ENCODE measurements around the gene TCF7L2.

TCF7L2 gene

DNA sequence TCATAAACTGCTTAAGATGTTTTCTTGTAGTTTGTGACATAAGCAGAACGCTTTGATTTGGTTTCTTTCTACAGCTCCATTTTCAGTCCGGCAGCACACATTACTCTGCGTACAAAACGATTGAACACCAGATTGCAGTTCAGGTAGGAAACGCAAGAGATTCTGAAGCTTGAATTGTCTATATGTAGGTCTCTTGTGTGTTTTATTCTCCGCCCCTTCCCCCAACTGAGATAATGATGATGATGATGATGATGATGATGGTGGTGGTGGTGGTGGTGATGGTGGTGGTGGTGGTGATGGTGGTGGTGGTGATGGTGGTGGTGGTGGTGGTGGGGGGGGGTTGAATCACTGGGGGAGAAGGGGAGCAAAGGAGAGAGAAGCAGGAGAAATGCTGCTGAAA, 14.4 kb downstream of the TCF7L2 start:
- DNase-seq (ENCODE audit: low read depth in 2 of 2) = no peak

DNA sequence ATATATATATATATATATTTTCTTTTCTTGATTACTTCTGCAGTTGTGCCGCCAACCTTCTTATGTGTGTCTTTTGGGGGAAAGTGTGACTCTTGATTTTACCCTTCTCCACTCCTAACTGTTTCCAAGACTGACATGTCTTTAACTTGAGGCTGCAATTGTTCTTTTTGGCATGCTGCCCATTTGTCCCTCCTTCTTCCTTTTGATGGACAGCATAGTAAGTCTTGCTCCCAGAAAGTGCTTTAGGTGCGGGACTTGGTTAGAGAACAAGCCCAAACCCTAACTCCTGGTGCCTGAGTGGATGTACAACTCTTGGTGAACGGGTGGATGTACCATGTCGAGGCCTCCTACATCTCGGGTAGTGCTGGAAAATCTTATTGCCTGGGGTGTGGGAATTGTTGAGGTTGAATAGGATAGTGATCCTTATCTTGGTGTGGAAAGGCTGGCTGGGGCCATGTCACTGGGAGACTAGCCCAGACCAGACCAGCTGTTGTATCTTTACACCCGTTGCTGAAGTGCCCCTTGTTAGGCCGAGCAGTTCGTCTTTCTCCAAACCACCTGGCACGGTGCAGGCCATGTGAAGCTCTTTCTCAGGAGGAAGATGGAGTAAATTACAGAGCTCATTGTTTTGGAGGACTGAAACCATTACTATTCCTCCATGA, 16.3 kb downstream of the TCF7L2 start:
- DNase-seq (ENCODE audit: low read depth in 2 of 2) = no peak

DNA sequence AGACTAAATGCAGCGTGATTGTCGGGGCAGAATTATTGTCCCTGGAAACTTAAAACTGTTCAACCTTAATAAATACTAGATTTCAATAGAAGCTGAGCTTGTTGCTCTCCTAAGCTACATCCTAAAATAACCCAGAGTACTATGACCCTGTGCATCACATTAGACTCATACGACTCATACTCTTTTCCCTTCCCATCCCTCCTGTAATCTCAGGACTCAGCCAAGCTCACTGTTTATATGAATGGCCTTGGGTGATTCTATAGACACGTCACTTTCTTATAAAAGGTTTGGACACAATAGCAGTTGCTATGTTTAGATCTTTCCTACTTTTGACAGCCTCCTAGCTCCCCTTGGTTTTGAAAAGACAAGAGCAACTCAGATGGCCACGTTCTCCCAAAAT, 17.2 kb downstream of the TCF7L2 start:
- DNase-seq (ENCODE audit: low read depth in 2 of 2) = no peak

DNA sequence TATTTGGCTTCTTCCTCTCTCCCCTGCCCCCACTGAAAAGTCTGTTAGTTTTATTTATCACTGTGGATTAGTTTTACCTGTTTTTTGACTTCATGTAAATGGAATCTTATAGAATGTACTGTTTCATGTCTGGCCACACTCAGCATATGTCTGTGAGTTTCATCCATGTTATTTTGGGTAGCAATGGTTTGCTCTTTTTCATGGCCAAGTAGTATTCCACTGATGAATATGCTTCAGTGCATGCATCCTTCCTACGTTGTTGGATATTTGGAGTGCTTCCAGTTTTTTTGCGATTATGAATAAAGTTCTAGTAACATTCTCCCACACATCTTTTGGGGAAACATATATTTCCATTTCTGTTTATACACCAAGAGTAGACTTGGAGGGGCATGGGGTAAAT, 19.1 kb downstream of the TCF7L2 start:
- DNase-seq (ENCODE audit: low read depth in 2 of 2) = no peak

DNA sequence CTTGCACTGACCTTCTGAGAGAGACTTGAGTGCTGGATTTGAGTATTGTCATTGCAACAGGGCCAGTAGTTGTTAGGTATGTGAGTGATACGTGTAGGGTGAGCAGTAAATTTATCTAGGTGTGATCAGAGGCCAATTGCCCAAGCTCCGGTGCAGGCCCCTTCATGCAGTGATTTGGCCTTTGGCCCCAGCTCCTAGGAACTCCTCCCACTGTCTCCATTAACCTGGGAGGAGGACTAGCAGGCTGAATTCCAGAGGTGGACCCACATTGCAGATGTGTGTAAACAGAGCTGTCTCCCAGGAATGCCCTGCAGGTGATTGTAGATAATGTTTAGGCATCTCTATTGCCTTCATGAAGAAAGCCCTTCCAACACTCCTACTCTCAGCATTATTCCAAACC, 19.5 kb downstream of the TCF7L2 start:
- DNase-seq (ENCODE audit: low read depth in 2 of 2) = no peak

DNA sequence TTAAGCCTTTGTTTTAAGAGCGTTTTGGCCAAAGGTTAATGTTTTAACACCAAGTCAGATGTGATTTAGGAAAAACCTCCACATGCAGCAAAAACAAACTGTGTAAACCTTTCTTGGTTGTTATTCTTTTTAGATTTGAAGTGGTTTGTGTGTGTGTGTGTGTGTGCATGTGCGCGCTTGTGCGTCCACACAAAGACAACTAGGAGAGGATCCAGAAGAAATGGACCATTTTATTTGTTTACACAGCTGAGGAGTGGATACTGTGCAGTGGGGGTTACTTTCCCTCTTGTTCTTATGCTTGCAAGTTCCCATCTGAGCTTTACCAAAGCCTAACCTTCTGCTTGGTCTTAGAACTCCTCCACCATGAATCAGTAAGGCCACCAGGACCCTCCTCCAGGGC, 20.0 kb downstream of the TCF7L2 start:
- DNase-seq (ENCODE audit: low read depth in 2 of 2) = no peak

DNA sequence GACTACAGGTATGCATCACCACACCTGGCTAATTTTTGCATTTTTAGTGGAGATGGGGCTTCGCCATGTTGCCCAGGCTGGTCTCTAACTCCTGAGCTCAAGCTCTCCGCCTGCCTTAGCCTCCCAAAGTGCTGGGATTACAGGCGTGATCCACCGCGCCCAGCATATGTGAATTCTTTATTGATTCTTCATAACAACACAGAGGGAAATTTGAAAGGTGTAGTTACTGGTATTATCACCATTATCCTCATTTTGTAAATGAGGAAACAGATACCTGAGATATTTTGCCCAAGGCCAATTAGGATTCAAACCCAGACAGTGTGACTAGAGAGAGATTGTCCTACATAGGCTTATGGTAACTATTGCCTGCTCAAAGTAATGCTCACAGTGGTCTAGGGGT, 22.6 kb downstream of the TCF7L2 start:
- no peak for DNase-seq (ENCODE audit: low read depth in 2 of 2)

DNA sequence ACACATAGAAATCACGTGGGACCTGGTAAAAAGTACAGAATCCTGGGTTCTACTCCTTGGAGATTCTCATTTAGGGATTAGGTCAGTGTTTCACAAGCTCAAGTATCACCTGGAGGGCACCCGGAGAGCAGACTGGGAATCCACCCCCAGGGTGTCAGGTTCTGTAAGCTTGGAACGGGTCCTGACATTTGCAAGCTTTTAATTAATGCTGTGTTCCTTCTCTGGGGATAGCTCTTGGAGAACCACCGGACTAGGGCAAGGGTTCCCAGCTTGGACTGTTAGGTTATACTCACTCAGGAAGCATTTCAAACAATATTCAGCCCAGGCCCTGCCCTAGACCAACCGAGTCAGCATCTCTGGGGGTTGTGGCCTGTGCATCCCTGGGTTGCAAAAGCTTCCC, 23.0 kb downstream of the TCF7L2 start:
- no peak for DNase-seq (ENCODE audit: low read depth in 2 of 2)

DNA sequence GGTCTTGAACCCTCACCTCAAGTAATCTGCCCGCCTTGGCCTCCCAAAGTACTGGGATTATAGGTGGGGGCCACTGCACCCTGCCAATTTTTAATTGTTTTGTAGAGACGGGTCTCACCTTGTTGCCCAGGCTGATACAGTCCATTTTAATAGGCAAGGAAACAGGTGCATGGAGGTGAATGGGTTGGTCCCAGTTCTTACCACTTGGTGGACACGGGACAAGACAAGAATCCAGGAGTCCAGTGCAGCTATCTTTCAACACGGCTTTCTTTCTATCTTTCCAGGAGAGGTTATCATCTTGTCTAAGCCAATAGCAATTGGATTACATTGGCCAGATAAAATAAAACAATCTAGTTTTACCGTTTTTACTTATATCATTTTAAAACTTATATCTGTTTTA, 23.8 kb downstream of the TCF7L2 start:
- DNase-seq (ENCODE audit: low read depth in 2 of 2) = no peak

DNA sequence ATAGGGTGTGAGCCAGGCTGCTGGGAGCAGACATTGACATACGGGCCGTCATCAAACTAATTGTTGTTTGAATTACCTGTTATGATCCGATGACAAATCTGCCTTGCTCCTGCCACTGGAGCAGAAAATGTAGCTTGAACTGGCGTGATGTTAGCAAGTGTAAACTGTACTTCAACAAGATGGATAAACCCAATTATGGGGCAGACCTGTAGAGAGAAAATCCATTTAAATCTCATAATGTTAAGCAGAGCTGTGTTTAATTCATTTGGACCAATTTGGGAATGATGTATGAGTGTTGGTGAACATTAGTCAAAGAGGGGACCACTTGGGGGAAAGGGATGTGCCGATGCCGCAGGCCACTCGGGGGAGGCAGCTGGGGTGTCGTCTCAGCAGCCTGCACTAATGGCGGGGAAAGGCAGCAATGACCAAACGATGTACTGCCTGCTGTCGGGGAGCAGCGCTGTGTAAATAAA, 27.4 kb downstream of the TCF7L2 start:
- DNase-seq (ENCODE audit: low read depth in 2 of 2) = no peak

DNA sequence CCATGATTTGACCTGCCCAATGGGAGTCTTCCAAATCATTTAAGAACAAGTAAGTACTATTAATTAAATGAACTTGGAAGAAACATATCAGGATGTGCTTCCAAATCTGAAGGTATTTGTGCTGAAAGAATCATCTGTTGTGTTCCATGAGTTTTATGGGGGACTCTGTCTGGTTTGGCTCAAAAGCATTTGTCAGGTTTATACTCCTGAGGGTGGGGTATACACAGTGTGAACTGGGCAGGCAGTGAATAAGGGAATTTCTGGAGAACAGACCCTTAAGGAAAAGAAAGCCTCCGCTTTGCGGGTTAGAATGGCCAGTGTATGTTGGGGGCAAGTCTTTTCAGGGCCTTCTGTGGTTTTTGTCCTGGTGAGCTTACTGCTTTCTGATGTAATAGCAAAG, 29.9 kb downstream of the TCF7L2 start:
- no peak for DNase-seq (ENCODE audit: low read depth in 2 of 2)

DNA sequence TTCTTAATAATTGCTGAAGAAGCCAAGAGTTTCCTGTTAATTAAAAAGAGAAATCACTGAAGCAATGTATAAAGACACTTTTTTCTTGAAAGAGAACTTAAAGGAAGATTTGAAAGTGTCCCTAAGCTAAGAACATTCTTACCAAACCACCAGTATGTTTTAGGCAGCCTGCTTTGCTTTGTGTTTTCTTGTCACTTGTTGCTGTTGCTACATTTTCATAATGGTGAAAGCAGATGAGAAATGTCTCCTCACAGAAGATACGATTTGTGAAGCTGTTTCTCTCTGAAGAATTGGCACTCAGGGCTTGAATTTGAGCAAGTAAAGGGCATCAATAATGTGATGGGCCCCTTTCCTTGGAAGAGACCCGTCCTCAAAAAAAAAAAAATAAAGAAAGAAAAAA, 30.9 kb downstream of the TCF7L2 start:
- no peak for DNase-seq (ENCODE audit: low read depth in 2 of 2)

DNA sequence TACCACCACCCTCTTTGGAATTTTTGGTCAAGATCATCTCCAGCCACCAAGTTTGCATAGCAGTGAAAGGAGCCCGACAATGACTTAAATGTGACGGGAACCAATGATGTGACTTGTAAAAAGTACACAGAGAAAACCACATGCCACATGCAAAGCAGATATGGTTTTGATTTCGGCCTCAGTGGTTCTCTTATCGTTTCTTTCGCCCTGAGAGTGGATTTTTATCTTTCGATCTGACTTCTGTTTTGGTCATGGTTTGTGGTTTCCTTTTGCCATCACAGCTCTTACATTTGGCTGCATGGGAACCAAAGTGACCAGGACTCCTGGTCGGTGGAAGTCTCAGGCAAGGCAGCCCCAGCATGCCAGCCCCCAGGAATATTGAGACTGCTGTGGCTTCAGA, 31.5 kb downstream of the TCF7L2 start:
- DNase-seq (ENCODE audit: low read depth in 2 of 2) = peak; percentile 2 to 13

DNA sequence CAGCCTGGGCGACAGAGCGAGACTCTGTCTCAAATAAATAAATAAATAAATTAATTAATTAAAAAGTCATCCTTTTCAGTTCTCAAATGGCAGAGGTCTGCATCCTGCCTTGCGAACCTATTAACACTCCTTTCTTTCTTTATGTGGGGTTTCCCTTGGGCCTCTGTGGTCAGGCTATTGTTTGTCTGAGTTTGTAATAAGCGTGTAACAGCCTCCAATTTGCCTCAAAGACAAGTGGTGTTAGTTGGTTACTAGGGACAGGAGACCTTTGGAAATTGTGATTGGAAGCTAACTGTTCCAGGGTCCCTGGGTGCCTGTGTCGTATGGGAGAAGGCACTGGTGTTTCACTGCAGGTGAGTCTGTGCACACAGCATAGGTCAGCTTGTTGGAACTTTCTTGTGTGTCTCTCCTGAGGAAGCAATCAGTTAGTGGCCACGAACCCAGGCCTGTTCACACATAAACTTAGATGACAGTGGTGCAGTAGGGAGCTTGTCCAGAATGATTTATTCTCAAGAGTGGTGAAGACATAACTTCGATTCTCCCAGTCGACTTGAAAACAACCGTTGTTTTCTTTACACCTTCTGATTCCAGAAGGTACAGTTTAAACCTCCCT, 33.5 kb downstream of the TCF7L2 start:
- DNase-seq (ENCODE audit: low read depth in 2 of 2) = no peak

DNA sequence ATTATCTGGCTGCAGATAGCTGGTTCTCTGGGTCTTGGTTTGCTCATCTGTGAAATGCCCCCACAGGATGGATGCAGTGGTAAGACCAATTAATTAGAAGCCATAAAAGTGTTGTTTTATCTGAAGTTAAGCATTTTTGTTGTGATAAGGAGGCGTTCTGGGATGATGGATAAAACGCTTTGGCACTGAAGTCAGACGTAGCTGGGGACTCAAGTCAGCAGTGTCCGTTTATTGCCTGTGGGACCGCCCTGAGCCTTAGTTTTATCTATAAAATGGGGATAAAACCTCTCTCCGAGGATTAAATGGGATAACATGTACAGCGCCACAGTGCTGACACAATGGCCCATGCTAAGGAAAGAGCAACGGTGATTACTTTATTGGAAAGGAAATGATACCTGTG, 34.7 kb downstream of the TCF7L2 start:
- DNase-seq (ENCODE audit: low read depth in 2 of 2) = no peak

DNA sequence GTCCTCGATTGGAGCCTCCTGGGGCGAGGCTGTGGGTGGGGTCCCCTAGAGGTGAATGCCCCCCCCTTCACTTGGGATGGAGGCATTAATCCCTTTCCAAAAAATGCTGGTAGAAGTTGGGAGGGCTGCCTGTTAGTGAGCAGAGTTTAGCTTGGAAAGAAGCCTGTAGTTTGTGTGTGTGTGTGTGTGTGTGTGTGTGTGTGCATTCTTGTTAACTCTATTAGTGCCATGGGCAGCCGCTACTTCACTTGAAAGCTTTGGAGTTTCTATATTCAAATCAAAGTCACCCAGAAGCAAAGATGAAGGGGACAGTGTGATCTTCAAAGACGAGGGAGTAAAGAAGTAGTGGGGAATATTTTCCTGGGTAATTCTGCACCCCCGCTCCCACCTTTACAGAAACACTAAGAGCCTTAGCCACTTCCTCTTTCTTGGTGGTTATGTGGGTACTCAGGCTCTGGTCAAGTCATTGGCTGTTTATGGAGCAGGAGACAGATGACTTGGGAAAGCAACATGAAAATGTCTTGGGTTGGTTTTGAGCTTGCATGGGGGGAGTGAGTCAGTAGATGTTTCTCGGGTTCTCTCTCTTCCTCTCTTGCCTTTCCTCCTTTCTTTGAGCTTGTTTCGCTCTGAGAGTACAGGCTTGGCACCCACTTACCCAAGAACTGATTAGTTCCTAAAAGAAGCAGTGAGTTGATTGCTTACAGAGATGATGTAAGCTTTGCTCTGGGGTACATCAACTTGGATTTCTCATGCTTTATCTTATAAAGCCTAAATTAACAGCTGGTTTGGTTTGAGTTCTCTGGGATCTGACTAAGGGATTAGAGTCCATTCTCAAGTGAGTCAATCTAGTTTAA, 35.9 kb downstream of the TCF7L2 start:
- no peak for DNase-seq (ENCODE audit: low read depth in 2 of 2)

DNA sequence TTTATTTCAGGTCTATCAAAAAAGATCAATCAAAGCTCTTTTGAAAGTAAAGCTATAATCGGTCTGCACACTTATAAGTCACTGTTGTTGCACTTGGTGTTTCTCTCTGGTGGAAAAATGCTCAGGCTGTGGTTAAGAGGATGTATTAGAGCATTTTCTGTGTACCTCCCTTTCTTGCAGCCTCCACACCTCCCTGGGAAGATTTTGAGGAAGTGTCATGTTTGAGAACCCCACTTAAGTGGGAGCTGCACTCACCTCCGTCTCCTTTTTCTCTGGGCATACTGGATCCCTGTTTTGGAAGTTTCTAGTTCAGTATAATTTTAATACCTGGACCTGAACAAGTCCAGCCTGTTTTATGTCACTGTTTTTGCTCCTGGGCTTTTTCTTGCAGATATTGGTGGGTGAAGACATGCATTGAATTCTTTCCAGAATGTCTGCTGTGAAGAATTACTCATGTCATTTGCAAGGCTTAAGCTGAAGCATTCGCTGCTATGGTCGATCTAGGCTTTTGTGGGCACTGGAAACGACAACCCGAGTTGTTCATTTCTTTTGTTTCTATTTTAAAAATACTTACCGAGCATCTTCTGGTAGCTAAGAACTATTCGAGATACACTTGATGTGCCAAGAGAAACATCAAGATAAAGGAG, 36.6 kb downstream of the TCF7L2 start:
- no peak for DNase-seq (ENCODE audit: low read depth in 2 of 2)

DNA sequence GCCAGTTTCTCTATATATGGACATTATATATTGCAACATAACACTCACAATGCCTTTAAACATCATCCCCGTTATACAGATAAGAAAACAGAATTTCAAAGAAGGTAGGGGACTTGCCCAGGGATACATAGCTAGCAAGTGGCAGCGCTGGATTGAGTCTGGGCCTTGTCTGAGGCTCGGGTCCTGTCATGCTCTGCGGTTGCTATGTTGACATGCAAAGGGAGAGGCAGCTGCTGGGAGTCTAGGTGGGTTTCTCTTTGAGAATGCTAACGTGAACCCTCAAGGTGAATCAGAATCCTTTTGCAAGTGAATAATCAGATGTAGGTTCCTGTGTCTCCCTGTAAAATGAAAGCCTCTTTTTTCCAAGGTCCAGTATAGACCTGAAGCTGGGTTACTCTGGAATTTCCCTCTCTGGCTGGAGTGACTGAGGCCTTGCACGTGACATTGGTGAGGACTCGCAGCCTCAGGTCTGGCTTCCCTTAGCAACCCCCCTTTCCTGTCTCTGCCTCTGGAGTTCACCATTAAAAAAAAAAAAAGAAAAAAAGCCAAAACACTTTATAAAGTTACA, 38.9 kb downstream of the TCF7L2 start:
- DNase-seq (ENCODE audit: low read depth in 2 of 2) = no peak

DNA sequence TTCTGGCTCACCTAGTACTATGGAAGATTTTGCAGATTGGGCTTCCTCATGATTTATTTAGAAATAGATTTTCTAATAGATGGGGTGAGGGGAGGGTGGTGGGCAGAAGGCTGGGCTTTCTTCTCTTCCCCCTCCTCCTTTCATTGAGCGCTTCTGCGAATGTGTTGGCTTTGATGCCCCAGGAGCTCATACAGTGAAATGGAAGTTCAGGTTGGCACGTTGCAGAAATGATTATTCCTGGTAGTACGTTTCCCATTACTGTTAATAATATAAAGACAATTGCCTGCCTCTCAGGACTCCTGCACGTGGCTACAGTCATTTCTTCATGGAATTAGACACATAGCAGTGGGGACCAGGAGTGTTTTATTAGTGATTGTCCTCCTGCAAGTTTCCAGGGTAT, 39.8 kb downstream of the TCF7L2 start:
- no peak for DNase-seq (ENCODE audit: low read depth in 2 of 2)

DNA sequence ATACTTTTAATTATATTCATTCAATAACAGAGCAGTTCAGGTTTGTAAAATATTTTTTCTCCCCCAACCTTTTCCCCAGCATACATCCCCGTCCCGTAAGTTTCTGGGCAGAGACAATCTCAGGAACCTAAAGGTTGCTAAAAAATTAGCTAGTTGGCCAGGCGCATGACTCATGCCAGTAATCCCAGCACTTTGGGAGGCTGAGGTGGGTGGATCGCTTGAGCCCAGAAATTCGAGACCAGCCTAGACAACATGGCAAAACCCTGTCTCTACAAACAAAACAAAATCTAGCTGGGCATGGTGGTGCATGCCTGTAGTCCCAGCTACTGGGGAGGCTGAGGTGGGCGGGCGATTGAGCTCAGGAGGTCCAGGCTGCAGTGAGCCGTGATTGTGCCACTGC, 40.2 kb downstream of the TCF7L2 start:
- DNase-seq (ENCODE audit: low read depth in 2 of 2) = no peak

DNA sequence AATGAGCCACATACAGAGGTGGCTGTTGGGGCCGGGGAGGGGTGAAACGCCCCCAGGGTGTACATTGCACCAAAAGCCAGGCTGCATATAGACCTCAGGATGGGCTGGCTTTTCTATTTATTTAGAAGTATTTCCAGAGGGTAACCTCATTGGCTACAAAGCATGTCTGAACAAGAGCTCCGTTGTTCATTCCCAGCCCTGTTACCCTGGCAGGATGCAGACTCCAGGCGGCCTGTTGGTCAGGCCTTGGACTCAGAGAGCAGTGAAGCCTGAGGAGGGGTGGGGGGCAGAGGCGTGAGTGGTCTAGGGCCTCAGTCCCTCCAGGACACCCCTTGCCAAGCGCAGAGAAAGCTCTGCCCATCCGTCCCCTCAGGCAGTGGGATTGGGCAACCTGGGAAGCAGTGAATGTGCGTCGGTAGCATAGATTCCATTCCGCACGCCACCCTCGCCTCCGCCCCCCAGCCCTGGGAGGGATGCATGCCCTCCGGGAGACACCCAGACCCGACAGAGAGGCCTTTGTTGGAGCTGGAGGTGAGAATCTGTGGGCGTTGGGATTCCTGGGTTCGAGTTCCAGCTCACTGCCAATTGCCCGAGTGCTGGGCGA, 41.9 kb downstream of the TCF7L2 start:
- DNase-seq (ENCODE audit: low read depth in 2 of 2) = no peak

DNA sequence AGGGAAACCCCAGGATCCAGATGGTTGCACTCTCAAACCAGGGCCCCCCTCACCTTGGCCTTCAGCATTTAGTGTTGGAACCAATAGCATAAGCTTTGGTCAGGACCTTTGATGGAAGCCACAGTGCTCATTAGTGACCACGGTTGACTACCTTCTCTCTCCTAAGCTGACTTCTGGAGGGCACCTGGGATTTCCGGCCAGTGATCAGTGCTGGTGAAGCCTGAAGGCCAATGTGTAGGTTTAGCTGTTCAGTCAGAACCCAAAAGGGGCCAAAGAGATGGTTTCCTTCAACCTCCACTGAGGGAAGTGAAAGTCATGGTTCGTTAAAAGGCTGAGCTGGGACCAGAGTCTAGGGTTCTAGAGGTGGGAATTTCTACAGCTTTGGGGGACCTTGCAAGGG, 46.4 kb downstream of the TCF7L2 start:
- DNase-seq (ENCODE audit: low read depth in 2 of 2) = no peak
